SK-N-SH treated with all-trans-retinoic acid at 6 μM for 48 hours (cell line): ENCODE measurements around the gene PTPRJ.

Source experiments
- ATAC-seq: fragments of 200-7000 bp; cut with Tn5 transposase; 3 replicates; pipeline ENCODE4 v1.9.1; 2020; ENCODE audit warnings: mild to moderate bottlenecking, moderate library complexity
- ARNTL ChIP-seq: fragments of 450-650 bp; formaldehyde crosslinking; IDR thresholded peaks from 2 replicates; pipeline ENCODE4 v1.5.0; 2020; ENCODE audit warnings: low read depth, mild to moderate bottlenecking, moderate library complexity, borderline replicate concordance
- BACH2 ChIP-seq: fragments of 250-450 bp; sonication (Bioruptor Pico); IDR thresholded peaks from 2 replicates; pipeline ENCODE4 v1.9.0; 2021; ENCODE audit warnings: mild to moderate bottlenecking, borderline replicate concordance
- CREB5 ChIP-seq: fragments of 250-450 bp; sonication (Bioruptor Pico); IDR thresholded peaks from 2 replicates; pipeline ENCODE4 v1.5.1; 2020; ENCODE audit warnings: low read depth, mild to moderate bottlenecking, moderate library complexity
- CSDC2 ChIP-seq: fragments of 250-450 bp; sonication (Bioruptor Pico); IDR thresholded peaks from 2 replicates; pipeline ENCODE4 v1.5.0; 2020; ENCODE audit warnings: mild to moderate bottlenecking, moderate library complexity
- CSRNP3 ChIP-seq: fragments of 250-450 bp; sonication (Bioruptor Pico); IDR thresholded peaks from 2 replicates; pipeline ENCODE4 v1.5.1; 2021; ENCODE audit warnings: mild to moderate bottlenecking, moderate library complexity
- ESRRG ChIP-seq: fragments of 250-450 bp; sonication (Bioruptor Pico); IDR thresholded peaks from 2 replicates; pipeline ENCODE4 v1.6.1; 2021; ENCODE audit warnings: mild to moderate bottlenecking
- GLIS3 ChIP-seq: fragments of 250-450 bp; sonication (Bioruptor Pico); IDR thresholded peaks from 2 replicates; pipeline ENCODE4 v1.5.0; 2020; ENCODE audit warnings: mild to moderate bottlenecking, moderate library complexity
- ISL1 ChIP-seq: fragments of 250-450 bp; sonication (Bioruptor Pico); IDR thresholded peaks from 2 replicates; pipeline ENCODE4 v2.1.2; 2022; ENCODE audit warnings: mild to moderate bottlenecking, moderate library complexity
- OSR1 ChIP-seq: fragments of 250-450 bp; sonication (Bioruptor Pico); IDR thresholded peaks from 2 replicates; pipeline ENCODE4 v1.8.0; 2022; ENCODE audit warnings: moderate library complexity, mild to moderate bottlenecking, inconsistent platforms
- PATZ1 ChIP-seq: fragments of 250-450 bp; sonication (Bioruptor Pico); IDR thresholded peaks from 2 replicates; pipeline ENCODE4 v1.8.0; 2020; ENCODE audit warnings: mild to moderate bottlenecking, moderate library complexity, borderline replicate concordance
- POU6F1 ChIP-seq: fragments of 250-450 bp; sonication (Bioruptor Pico); IDR thresholded peaks from 2 replicates; pipeline ENCODE4 v1.8.0; 2021; ENCODE audit warnings: low read depth, mild to moderate bottlenecking, moderate library complexity, borderline replicate concordance
- PPARA ChIP-seq: fragments of 250-450 bp; sonication (Bioruptor Pico); IDR thresholded peaks from 2 replicates; pipeline ENCODE4 v1.5.0; 2020; ENCODE audit warnings: mild to moderate bottlenecking, borderline replicate concordance
- RARB ChIP-seq: fragments of 250-450 bp; sonication (Bioruptor Pico); IDR thresholded peaks from 2 replicates; pipeline ENCODE4 v1.8.0; 2021; ENCODE audit warnings: mild to moderate bottlenecking, moderate library complexity
- SNAI2 ChIP-seq: fragments of 250-450 bp; sonication (Bioruptor Pico); IDR thresholded peaks from 2 replicates; pipeline ENCODE4 v1.5.0; 2020; ENCODE audit warnings: mild to moderate bottlenecking, moderate library complexity
- TCF4 ChIP-seq: fragments of 250-450 bp; sonication (Bioruptor Pico); IDR thresholded peaks from 2 replicates; pipeline ENCODE4 v1.8.0; 2021; ENCODE audit warnings: mild to moderate bottlenecking, moderate library complexity, borderline replicate concordance
- TOX ChIP-seq: fragments of 250-450 bp; sonication (Bioruptor Pico); IDR thresholded peaks from 2 replicates; pipeline ENCODE4 v1.8.0; 2021; ENCODE audit warnings: mild to moderate bottlenecking, moderate library complexity, borderline replicate concordance
- ZC3H10 ChIP-seq: fragments of 250-450 bp; sonication (Bioruptor Pico); IDR thresholded peaks from 2 replicates; pipeline ENCODE4 v1.5.1; 2021; ENCODE audit warnings: mild to moderate bottlenecking, moderate library complexity
- ZFP3 ChIP-seq: fragments of 250-450 bp; sonication (Bioruptor Pico); IDR thresholded peaks from 2 replicates; pipeline ENCODE4 v1.5.0; 2020; ENCODE audit warnings: mild to moderate bottlenecking, moderate library complexity
- ZFP30 ChIP-seq: fragments of 450-650 bp; formaldehyde crosslinking; IDR thresholded peaks from 2 replicates; pipeline ENCODE4 v1.5.0; 2022; ENCODE audit warnings: mild to moderate bottlenecking, moderate library complexity
- ZNF565 ChIP-seq: fragments of 450-650 bp; formaldehyde crosslinking; conservative IDR thresholded peaks from 2 replicates; pipeline ENCODE4 v1.5.0; 2020; ENCODE audit warnings: low read depth, mild to moderate bottlenecking, moderate library complexity
- ZNF70 ChIP-seq: fragments of 450-650 bp; formaldehyde crosslinking; IDR thresholded peaks from 2 replicates; pipeline ENCODE4 v1.5.0; 2020; ENCODE audit warnings: mild to moderate bottlenecking, moderate library complexity
- ZNF8 ChIP-seq: fragments of 450-650 bp; formaldehyde crosslinking; IDR thresholded peaks from 2 replicates; pipeline ENCODE4 v1.5.0; 2020; ENCODE audit warnings: mild to moderate bottlenecking, moderate library complexity

The PTPRJ gene

GRCh38 chr11:47955061-47955755 is 25.2 kb upstream of the PTPRJ start:
- 0 out of 3 replicates have a peak, but pooled peaks have one; percentile 37 for ATAC-seq
- no peak for TF ChIP-seq ZC3H10 (CRISPR knock-in tag)
- no peak for TF ChIP-seq TOX (CRISPR knock-in tag)
- TF ChIP-seq TCF4 (CRISPR knock-in tag), result no peak
- no peak for TF ChIP-seq ZNF70 (CRISPR knock-in tag)
- TF ChIP-seq RARB (CRISPR knock-in tag), result no peak
- TF ChIP-seq ZFP30 (CRISPR knock-in tag), result no peak
- no peak for TF ChIP-seq SNAI2 (CRISPR knock-in tag)
- no peak for TF ChIP-seq ZNF8 (CRISPR knock-in tag)
- no peak for TF ChIP-seq ISL1

GRCh38 chr11:47960015-47960414 is 20.3 kb upstream of the PTPRJ start:
- TF ChIP-seq OSR1 (CRISPR knock-in tag) (no peak), POU6F1 (CRISPR knock-in tag) (no peak), BACH2 (CRISPR knock-in tag) (no peak), ZNF8 (CRISPR knock-in tag) (no peak), GLIS3 (CRISPR knock-in tag) (no peak), ZFP3 (CRISPR knock-in tag) (no peak)
- TF ChIP-seq, all 23 proteins: peak for 0
- no peak for ATAC-seq

- ATAC-seq, result peak; percentile 88
- no peak for TF ChIP-seq ZFP30 (CRISPR knock-in tag)
- no peak for TF ChIP-seq ZFP3 (CRISPR knock-in tag)
- TF ChIP-seq ZC3H10 (CRISPR knock-in tag), result no peak
- no peak for TF ChIP-seq ZNF565
- no peak for TF ChIP-seq PATZ1 (CRISPR knock-in tag)
- no peak for TF ChIP-seq PPARA (CRISPR knock-in tag)
Observed at GRCh38 chr11:47961383-47961782, 19.0 kb upstream of the PTPRJ start.

- no peak for ATAC-seq
- no peak for TF ChIP-seq OSR1 (CRISPR knock-in tag)
- TF ChIP-seq BACH2 (CRISPR knock-in tag), result no peak
- TF ChIP-seq CSDC2 (CRISPR knock-in tag), result no peak
- no peak for TF ChIP-seq RARB (CRISPR knock-in tag)
Observed at GRCh38 chr11:47964546-47964945, 15.8 kb upstream of the PTPRJ start.

- TF ChIP-seq ZNF70 (CRISPR knock-in tag) (no peak), CREB5 (CRISPR knock-in tag) (no peak), ZFP30 (CRISPR knock-in tag) (no peak), PPARA (CRISPR knock-in tag) (no peak), SNAI2 (CRISPR knock-in tag) (no peak), ZNF565 (no peak), ARNTL (CRISPR knock-in tag) (no peak), POU6F1 (CRISPR knock-in tag) (no peak), CSRNP3 (CRISPR knock-in tag) (no peak), OSR1 (CRISPR knock-in tag) (no peak), TCF4 (CRISPR knock-in tag) (no peak), ZC3H10 (CRISPR knock-in tag) (no peak), ISL1 (no peak), ZNF8 (CRISPR knock-in tag) (no peak), ESRRG (CRISPR knock-in tag) (no peak), TOX (CRISPR knock-in tag) (no peak), ZFP3 (CRISPR knock-in tag) (no peak)
- TF ChIP-seq, all 23 proteins: peak for 0
- ATAC-seq, result peak; percentile 47; the same call in 2 of the 3 replicates
Observed at GRCh38 chr11:47967577-47968525, 12.5 kb upstream of the PTPRJ start.
